ENCODE measurements around the gene CD38.

DNA sequence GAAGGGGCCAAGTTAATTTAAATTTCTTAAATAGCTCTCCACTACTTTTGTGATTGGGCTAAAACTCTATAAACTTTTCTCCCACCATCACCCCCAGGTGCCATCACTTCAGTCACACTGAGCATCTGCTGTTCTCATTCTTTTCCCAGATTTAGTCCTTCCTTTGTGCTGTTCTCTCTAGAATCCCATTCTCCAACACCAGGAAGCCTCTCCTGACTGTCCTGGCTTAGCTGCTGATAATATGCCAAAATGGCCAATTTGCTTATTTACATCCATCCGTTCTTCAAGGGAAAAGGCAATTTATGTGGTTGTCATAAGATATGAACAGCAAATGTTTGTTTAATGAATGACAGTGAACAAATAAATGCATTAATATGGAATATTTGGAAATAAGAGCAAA lies 116.3 kb downstream of the CD38 start:
- TF ChIP-seq EP300 (IDR thresholded peaks at IDR 0.05) (no peak), CTCF (IDR thresholded peaks at IDR 0.05) (no peak), POLR2AphosphoS5 (IDR thresholded peaks at IDR 0.05) (no peak)

All from suprapubic skin (tissue), 4 donors.